IMR-90 (cell line): ENCODE data around the gene LYPD5. TPM values are rescaled to one million over a fixed set of nuclear protein-coding genes. Genes with fewer than 3 reads are reported as not detected.
A peak's percentile ranks its signal among the peaks of the same experiment; 100 is the strongest.

Source experiments
- ATAC-seq: fragments of 200-7000 bp; cut with Tn5 transposase; 2 replicates; pipeline ENCODE4 v1.9.1; 2020; ENCODE audit warnings: low read depth, mild to moderate bottlenecking, moderate library complexity
- BruUV-seq: library from RNA; stranded (reverse); fragments of 400-500 nt; replicated peaks from 2 replicates; lab custom pipeline; 2021; lab: Mats Ljungman, UMichigan
- CTCF ChIA-PET: fragments of 300-600 bp; formaldehyde crosslinking; extraction: SDS; loops from one replicate; lab custom pipeline; 2021; ENCODE audit warnings: antibody characterized with exemption; lab: Yijun Ruan, JAX
- POLR2A ChIA-PET: fragments of 300-600 bp; sonication (Branson Sonifier 250); formaldehyde crosslinking; loops from one replicate; lab custom pipeline; 2022; ENCODE audit warnings: antibody characterized with exemption; ENCODE audit not compliant: unreplicated experiment; lab: Charles Lee
- DNase-seq: peaks from one replicate; pipeline ENCODE4 v3.0.0; 2013
- H2AFZ ChIP-seq: replicated peaks from 2 replicates; pipeline ENCODE3; 2013; ENCODE audit warnings: low read length, mild to moderate bottlenecking; ENCODE audit not compliant: poor library complexity
- H2AK5ac ChIP-seq: 2 replicates; pipeline ENCODE4 v1.6.1; 2013; ENCODE audit warnings: low read depth, low read length, inconsistent platforms
- H2AK9ac ChIP-seq: replicated peaks from 2 replicates; pipeline ENCODE3; 2013; ENCODE audit warnings: mild to moderate bottlenecking, low read depth, low read length, moderate library complexity; ENCODE audit not compliant: poor library complexity
- H2BK120ac ChIP-seq: 2 replicates; pipeline ENCODE4 v1.6.1; 2013; ENCODE audit warnings: low read depth, low read length, inconsistent platforms
- H2BK15ac ChIP-seq: 3 replicates; pipeline ENCODE4 v1.6.1; 2013; ENCODE audit warnings: low read depth, low read length, inconsistent platforms
- H2BK20ac ChIP-seq: 2 replicates; pipeline ENCODE4 v1.6.1; 2013; ENCODE audit warnings: low read depth, mild to moderate bottlenecking, inconsistent platforms, low read length, moderate library complexity
- H2BK5ac ChIP-seq: 2 replicates; pipeline ENCODE4 v1.6.1; 2013; ENCODE audit warnings: mild to moderate bottlenecking, low read depth, low read length, inconsistent platforms; ENCODE audit not compliant: poor library complexity, severe bottlenecking
- H3K14ac ChIP-seq: replicated peaks from 2 replicates; pipeline ENCODE4 v1.6.1; 2013; ENCODE audit warnings: low read depth, low read length, inconsistent platforms
- H3K18ac ChIP-seq: 2 replicates; pipeline ENCODE4 v1.6.1; 2013; ENCODE audit warnings: low read depth, low read length, control low read depth
- H3K23ac ChIP-seq: 2 replicates; pipeline ENCODE4 v1.6.1; 2013; ENCODE audit warnings: low read depth, low read length, inconsistent platforms
- H3K27ac ChIP-seq: 2 replicates; pipeline ENCODE4 v1.5.1; 2013; ENCODE audit warnings: mild to moderate bottlenecking, control low read depth, low read length; ENCODE audit not compliant: insufficient read depth
- H3K27me3 ChIP-seq: 2 replicates; pipeline ENCODE4 v1.6.1; 2013; ENCODE audit warnings: low read length; ENCODE audit not compliant: control insufficient read depth, insufficient read depth
- H3K36me3 ChIP-seq: 2 replicates; pipeline ENCODE4 v1.6.1; 2013; ENCODE audit warnings: low read length, mixed read lengths; ENCODE audit not compliant: control insufficient read depth, insufficient read depth
- H3K4ac ChIP-seq: 2 replicates; pipeline ENCODE4 v1.6.1; 2013; ENCODE audit warnings: low read depth, low read length, inconsistent platforms
- H3K4me1 ChIP-seq: 2 replicates; pipeline ENCODE4 v1.6.1; 2013; ENCODE audit warnings: low read length, mixed read lengths; ENCODE audit not compliant: control insufficient read depth, insufficient read depth
- H3K4me2 ChIP-seq: 2 replicates; pipeline ENCODE4 v1.6.1; 2013; ENCODE audit warnings: low read depth, mild to moderate bottlenecking, control low read depth, low read length, moderate library complexity
- H3K4me3 ChIP-seq: 2 replicates; pipeline ENCODE4 v1.5.1; 2013; ENCODE audit warnings: low read depth, mild to moderate bottlenecking, control low read depth, low read length, moderate library complexity; ENCODE audit not compliant: insufficient read depth
- H3K56ac ChIP-seq: 2 replicates; pipeline ENCODE4 v1.6.1; 2013; ENCODE audit warnings: low read length, inconsistent platforms; ENCODE audit not compliant: insufficient read depth; ENCODE audit errors: extremely low read depth
- H3K79me1 ChIP-seq, 2 experiments: 2 replicates each; pipeline ENCODE4 v1.6.1; 2013; ENCODE audit warnings: low read length in 2 of 2, inconsistent platforms in 1 of 2, low read depth in 1 of 2
- H3K9ac ChIP-seq: 2 replicates; pipeline ENCODE4 v1.6.1; 2013; ENCODE audit warnings: low read depth, low read length, control low read depth
- H3K9me1 ChIP-seq: 2 replicates; pipeline ENCODE4 v1.6.1; 2013; ENCODE audit warnings: low read length, inconsistent platforms; ENCODE audit not compliant: insufficient read depth
- H3K9me3 ChIP-seq: 2 replicates; pipeline ENCODE4 v1.6.1; 2013; ENCODE audit warnings: low read length; ENCODE audit not compliant: control insufficient read depth, insufficient read depth
- H4K20me1 ChIP-seq: 2 replicates; pipeline ENCODE4 v1.6.1; 2013; ENCODE audit warnings: low read length, inconsistent platforms; ENCODE audit not compliant: insufficient read depth
- H4K5ac ChIP-seq: 2 replicates; pipeline ENCODE4 v1.6.1; 2013; ENCODE audit warnings: mild to moderate bottlenecking, low read depth, low read length, control low read depth
- H4K8ac ChIP-seq, 2 experiments: 2 replicates each; pipeline ENCODE4 v1.6.1; 2013; ENCODE audit warnings: low read depth in 2 of 2, low read length in 2 of 2, control low read depth in 1 of 2, inconsistent platforms in 1 of 2
- H4K91ac ChIP-seq: 2 replicates; pipeline ENCODE4 v1.6.1; 2013; ENCODE audit warnings: low read depth, low read length, inconsistent platforms; ENCODE audit not compliant: insufficient read depth
- BHLHE40 ChIP-seq: fragments of 150-350 bp; IDR thresholded peaks from 2 replicates; pipeline ENCODE4 v1.6.1; 2016; ENCODE audit warnings: mild to moderate bottlenecking, low read depth, low read length
- CEBPB ChIP-seq: IDR thresholded peaks from 2 replicates; pipeline ENCODE4 v1.6.1; 2012; ENCODE audit warnings: low read depth, low read length, improper control_type of control experiment
- CHD1 ChIP-seq: IDR thresholded peaks from 2 replicates; pipeline ENCODE4 v1.6.1; 2012; ENCODE audit warnings: low read depth, low read length, improper control_type of control experiment
- CTCF ChIP-seq: conservative IDR thresholded peaks from 2 replicates; pipeline ENCODE4 v1.5.1; 2012; ENCODE audit warnings: mild to moderate bottlenecking, low read depth, low read length, improper control_type of control experiment
- ELK1 ChIP-seq: fragments of 150-350 bp; IDR thresholded peaks from 2 replicates; pipeline ENCODE4 v1.6.1; 2016; ENCODE audit warnings: low read depth, mild to moderate bottlenecking, low read length, moderate library complexity, borderline replicate concordance
- FOS ChIP-seq: fragments of 150-350 bp; IDR thresholded peaks from 2 replicates; pipeline ENCODE4 v1.6.1; 2016; ENCODE audit warnings: low read depth, low read length
- MAFK ChIP-seq: IDR thresholded peaks from 2 replicates; pipeline ENCODE4 v1.6.1; 2012; ENCODE audit warnings: low read depth, low read length, improper control_type of control experiment
- MAZ ChIP-seq: IDR thresholded peaks from 2 replicates; pipeline ENCODE4 v1.6.1; 2012; ENCODE audit warnings: low read depth, mild to moderate bottlenecking, low read length, improper control_type of control experiment, moderate library complexity, borderline replicate concordance
- MXI1 ChIP-seq: IDR thresholded peaks from 2 replicates; pipeline ENCODE4 v1.6.1; 2012; ENCODE audit warnings: low read depth, mild to moderate bottlenecking, low read length, moderate library complexity, borderline replicate concordance
- NFE2L2 ChIP-seq: fragments of 150-350 bp; IDR thresholded peaks from 2 replicates; pipeline ENCODE4 v1.6.1; 2016; ENCODE audit warnings: low read depth, mild to moderate bottlenecking, low read length
- POLR2A ChIP-seq: IDR thresholded peaks from 2 replicates; pipeline ENCODE4 v1.6.1; 2012; ENCODE audit warnings: mild to moderate bottlenecking, low read depth, low read length
- RAD21 ChIP-seq: IDR thresholded peaks from 2 replicates; pipeline ENCODE4 v1.6.1; 2012; ENCODE audit warnings: low read length, improper control_type of control experiment
- RCOR1 ChIP-seq: IDR thresholded peaks from 2 replicates; pipeline ENCODE4 v1.6.1; 2012; ENCODE audit warnings: mild to moderate bottlenecking, low read length, improper control_type of control experiment; ENCODE audit not compliant: insufficient replicate concordance
- RFX5 ChIP-seq: IDR thresholded peaks from 2 replicates; pipeline ENCODE4 v1.8.0; 2012; ENCODE audit warnings: low read depth, mild to moderate bottlenecking, low read length, moderate library complexity
- SMC3 ChIP-seq: fragments of 150-350 bp; IDR thresholded peaks from 2 replicates; pipeline ENCODE4 v1.6.1; 2016; ENCODE audit warnings: low read depth, mild to moderate bottlenecking, antibody characterized with exemption, low read length, moderate library complexity
- USF2 ChIP-seq: fragments of 150-350 bp; IDR thresholded peaks from 2 replicates; pipeline ENCODE4 v1.6.1; 2017; ENCODE audit warnings: mild to moderate bottlenecking, antibody characterized with exemption, low read length, low read depth
- WGBS, 2 experiments: methylation state at CpG; one replicate each; pipeline versions ENCODE4 v1.1.5 to v1.1.7; 2013; ENCODE audit warnings: missing lambda C conversion rate in 2 of 2; ENCODE audit not compliant: insufficient read length in 1 of 2; ENCODE audit errors: extremely low coverage in 2 of 2; 5-methylcytosine and 5-hydroxymethylcytosine counted together
- dilution Hi-C: fragments of 300-500 bp; cut with HindIII; formaldehyde crosslinking; loops from one replicate; pipeline ENCODE4 v1.14.3; 2018; ENCODE audit warnings: low sequenced_read_pairs; ENCODE audit not compliant: unreplicated experiment
- in situ Hi-C: fragments of 300-500 bp; cut with MboI; formaldehyde crosslinking; loops from 3 replicates; pipeline ENCODE4 v1.14.3; 2019; ENCODE audit warnings: low sequenced_read_pairs, inconsistent platforms, mixed read lengths
- intact Hi-C: fragments of 100-400 bp; cut with micrococcal nuclease; formaldehyde crosslinking; loops from 2 replicates; pipeline ENCODE4 v1.10.0; 2022
- polyA plus RNA-seq, 3 experiments: library from polyadenylated mRNA; depleted of rRNA; stranded (reverse); fragments of >200 nt; gene quantifications; 2 replicates each; pipeline ENCODE4 v1.2.3, GENCODE V29; 2012; ENCODE audit warnings: low replicate concordance in 1 of 3
- total RNA-seq: library from RNA; depleted of rRNA; stranded (reverse); fragments of >200 nt; gene quantifications from 2 replicates; pipeline ENCODE4 v1.2.3, GENCODE V29; 2012

LYPD5 gene
- total and polyA plus RNA-seq, 2 of the 4 experiments (the other 2 are of a cell fraction): 0.31 to 0.36 TPM

GRCh38 chr19:43766755-43767043 is 35.5 kb downstream of the LYPD5 start:
- H2BK120ac ChIP-seq: peak overlapping the region; percentile 14
- BruUV-seq: no TSS peak
- ATAC-seq: no peak
- H3K4me2 ChIP-seq: no peak overlapping the region
- intact Hi-C loops: no loop called here
- peak overlapping the region; percentile 45 for H2AFZ ChIP-seq
- H2BK5ac ChIP-seq: no peak overlapping the region
- H3K18ac ChIP-seq: no peak overlapping the region
- H3K4ac ChIP-seq: peak overlapping the region; percentile 16; the same call in 1 of the 2 replicates
- H2AK5ac ChIP-seq: peak overlapping the region; percentile 79
- TF ChIP-seq SMC3 (no peak), MAZ (no peak), MXI1 (no peak), RAD21 (no peak), POLR2A (no peak), CHD1 (no peak), BHLHE40 (no peak), USF2 (no peak), MAFK (no peak), CEBPB (no peak), CTCF (no peak), RCOR1 (no peak), FOS (no peak), RFX5 (no peak), ELK1 (no peak), NFE2L2 (no peak)
- no peaks in the 10 kb centered on the region; the same call in 1 of the 2 replicates for H4K20me1 ChIP-seq
- H3K9me3 ChIP-seq: no peaks in the 10 kb centered on the region
- H3K27me3 ChIP-seq: no peaks in the 10 kb centered on the region
- no peak overlapping the region for H3K27ac ChIP-seq
- no peak overlapping the region for H3K14ac ChIP-seq
- no peak overlapping the region; a peak in 1 of 4 replicates for H4K8ac ChIP-seq
- no peak overlapping the region for H4K91ac ChIP-seq
- no peak overlapping the region for H4K5ac ChIP-seq
- no peak overlapping the region; the same call in 1 of the 2 replicates for H2BK20ac ChIP-seq
- no peak overlapping the region for H3K23ac ChIP-seq
- ChIA-PET CTCF (interaction anchor here (0.6 to 0.9 kb wide), 3 partner anchors 14 to 31 kb away, joined by 3 read pairs; no protein-coding TSS in a partner anchor), POLR2A (no interaction called here)
- peaks cover 25% of the 10 kb centered on the region for H3K9me1 ChIP-seq
- H3K36me3 ChIP-seq: no peaks in the 10 kb centered on the region
- H3K79me1 ChIP-seq: peaks cover 0 to 14% of the 10 kb centered on the region in 2 experiments; a peak in 2 of 4 replicates
- no peak overlapping the region for H3K4me3 ChIP-seq
- DNase-seq: no peak
- no peak overlapping the region for H2AK9ac ChIP-seq
- peaks cover 14% of the 10 kb centered on the region for H3K4me1 ChIP-seq
- no CpG with 5 or more reads among the region's 4 CpGs for WGBS, 2 experiments
- dilution Hi-C loops: no loop called here
- H3K56ac ChIP-seq: no peak overlapping the region
- no peak overlapping the region for H3K9ac ChIP-seq
- no peak overlapping the region for H2BK15ac ChIP-seq
- in situ Hi-C loops: no loop called here
